GM10847 (cell line): ENCODE data around the gene ATF7IP2.

Source experiments
- POLR2A ChIP-seq: IDR thresholded peaks from 2 replicates; pipeline ENCODE4 v1.6.1; 2011; ENCODE audit not compliant: insufficient read length; ENCODE audit errors: extremely low read depth

The ATF7IP2 gene

DNA sequence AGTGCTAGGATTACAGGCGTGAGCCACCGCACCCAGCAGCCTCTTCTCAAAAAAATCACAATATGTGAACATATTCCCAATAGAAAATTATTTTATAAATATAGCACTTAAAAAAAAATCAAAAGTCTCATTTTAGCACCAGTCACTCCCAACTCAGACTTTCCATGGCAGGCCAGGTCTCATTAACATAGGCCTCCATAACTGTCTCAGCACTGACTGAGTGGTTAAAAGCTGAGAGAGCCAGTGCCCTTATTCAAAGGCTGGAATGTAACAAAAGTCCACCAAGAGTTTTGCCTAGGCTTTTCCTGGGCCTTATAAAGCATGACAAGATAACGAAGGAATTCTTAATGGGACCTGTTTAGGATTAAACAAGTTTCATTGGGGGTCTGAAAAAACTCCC is 114.7 kb downstream of the ATF7IP2 start:
- no peak for TF ChIP-seq POLR2A

DNA sequence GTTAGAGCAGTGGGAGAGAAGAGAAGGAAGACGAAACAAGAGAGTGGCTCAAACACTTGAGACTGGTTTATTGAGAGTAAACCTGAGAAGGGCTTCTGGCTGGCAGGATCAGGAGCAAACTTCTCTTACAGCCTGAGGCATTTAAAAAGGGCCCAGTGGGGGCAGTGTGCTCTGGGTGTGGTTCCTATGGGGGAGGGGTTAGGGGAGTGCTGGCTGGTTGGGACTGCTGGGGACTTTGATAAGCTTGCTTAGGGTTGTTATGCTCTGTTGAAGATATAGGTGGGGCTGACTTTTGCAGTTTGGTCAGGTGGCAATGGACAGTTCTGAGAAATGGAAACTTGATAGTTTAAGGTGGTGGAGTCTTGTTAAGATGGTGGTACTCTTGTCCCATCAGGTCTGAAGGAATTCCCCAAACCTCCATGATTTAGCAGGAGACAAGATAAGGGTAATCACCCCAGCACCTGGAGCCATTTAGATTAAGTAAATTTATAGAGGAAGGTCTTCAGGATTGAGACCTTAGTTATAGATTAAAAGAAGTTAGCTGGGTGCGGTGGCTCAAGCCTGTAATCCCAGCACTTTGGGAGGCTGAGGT is 115.3 kb downstream of the ATF7IP2 start:
- no peak for TF ChIP-seq POLR2A

DNA sequence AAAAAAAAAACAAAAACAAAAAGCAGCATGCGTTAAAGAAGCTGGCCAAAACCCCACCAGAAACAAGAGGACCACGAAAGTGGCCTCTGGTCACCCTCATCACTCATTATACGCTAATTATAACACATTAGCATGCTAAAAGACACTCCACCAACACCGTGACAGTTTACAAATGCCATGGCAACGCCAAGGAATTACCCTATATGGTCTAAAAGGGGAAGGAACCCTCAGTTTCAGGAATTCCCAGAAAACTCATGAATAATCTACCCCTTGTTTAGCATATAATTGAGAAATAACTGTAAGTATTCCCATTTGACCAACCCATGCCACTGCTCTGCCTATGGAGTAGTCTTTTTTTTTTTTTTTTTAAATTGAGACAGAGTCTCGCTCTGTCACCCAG is 116.9 kb downstream of the ATF7IP2 start:
- no peak for TF ChIP-seq POLR2A

DNA sequence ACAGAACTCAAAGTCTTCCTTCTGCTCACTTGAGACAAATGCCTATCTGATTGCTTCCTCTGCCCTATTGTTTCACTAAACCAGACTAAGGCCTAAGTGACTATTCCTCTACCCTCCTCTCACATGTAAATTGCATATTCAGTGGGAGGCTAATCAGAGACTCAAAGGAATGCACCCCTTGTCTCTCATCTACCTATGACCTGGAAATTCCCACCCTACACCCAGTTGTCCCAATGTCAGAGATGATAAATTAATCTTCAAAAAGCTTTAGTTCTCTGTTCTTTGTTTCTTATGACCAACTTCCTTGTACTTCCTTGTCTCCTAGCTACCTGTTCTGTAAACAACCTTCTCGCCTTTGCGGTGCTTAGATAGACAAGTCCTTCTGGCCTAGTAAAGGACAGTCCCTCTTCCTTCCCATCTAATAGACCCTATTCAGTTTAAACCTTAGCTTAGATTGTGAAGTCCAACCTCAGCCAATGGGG is 118.6 kb downstream of the ATF7IP2 start:
- TF ChIP-seq POLR2A = no peak

DNA sequence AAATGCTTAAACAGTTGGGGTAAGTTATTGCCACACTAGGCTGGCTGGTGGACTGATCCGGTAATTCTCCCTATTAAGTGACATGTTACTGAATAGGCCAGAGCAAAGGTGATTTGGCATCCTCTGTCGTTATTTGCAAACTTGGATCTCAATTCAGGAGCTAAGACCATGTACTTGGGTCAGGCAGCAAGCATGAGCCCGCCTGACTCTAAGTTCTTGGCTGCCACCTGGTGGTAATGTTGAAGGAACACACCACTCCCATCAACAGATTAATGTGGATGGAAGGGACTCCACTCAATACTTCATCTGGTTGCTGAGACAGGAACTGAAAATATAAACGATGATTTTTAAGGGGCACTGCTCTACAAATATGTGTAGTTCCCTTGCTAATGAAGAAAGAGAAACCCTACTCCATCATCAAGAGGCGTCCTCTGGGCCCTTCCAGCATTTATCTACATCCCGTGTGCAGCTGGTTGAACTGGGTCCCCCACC is 123.7 kb downstream of the ATF7IP2 start:
- no peak for TF ChIP-seq POLR2A

DNA sequence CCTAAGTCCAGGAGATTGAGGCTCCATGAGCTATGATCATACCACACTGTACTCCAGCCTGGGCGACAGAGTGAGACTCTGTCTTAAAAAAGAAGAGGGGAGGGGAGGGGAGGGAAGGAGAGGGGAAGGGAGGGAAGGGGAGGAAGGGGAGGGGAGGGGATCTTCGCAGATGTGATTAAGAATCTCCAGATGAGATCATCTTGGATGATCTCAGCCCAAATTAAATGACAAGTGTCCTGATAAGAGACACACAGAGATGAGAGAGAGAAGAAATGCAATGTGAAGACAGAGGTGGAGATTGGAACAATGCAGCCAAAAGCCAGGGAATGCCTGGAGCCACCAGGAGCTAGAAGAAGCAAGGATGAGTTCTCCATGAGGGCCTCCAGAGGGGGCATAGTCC is 124.4 kb downstream of the ATF7IP2 start:
- no peak for TF ChIP-seq POLR2A

DNA sequence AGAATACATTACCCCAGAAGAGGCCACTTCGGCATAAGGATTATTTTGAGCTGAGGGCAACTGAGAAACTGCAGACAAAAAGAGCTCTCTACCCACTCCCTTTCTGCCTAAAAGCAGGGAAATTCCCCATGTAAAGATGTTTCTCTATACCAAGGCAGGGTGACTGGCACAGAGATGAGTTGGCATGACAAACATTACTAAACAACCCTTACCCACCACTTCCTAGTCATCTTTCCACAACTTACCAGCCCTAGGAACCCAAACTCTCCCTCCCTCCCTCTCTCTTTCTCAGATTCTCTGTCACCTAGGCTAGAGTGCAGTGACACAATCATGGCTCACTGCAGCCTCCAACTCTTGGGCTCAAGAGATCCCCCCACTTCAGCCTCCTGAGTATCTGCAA is 126.0 kb downstream of the ATF7IP2 start:
- TF ChIP-seq POLR2A = no peak

DNA sequence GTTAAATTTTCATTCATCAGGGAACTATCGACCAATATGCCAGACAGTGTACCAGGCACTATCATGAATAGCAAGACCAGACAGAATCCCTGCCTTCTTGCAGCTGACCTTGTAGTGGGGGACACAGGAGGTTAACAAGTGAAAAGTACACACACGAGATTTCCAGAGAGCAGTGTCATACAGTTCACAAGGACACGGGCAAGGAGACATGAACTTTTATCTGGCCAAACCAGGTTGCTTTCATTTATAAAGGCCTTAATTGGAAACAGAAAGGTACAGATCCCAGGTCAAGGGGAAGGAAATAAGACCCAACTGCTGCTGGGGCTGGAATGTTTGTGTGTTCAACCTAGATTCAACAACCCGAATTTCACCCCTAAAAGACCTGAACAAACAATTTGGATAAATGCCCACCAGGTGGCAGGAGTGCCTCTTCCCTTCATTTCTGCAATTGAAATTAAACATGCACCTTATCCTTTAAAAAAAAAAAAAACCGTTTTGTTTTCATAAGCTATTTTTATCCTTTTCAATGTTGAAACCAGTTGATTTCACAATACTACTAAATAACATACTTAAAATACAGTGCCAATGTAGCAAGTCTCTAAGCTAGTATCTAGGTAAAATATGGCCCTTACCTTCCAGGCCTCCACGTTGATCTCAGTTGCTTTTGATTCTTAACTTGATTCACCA is 128.7 kb downstream of the ATF7IP2 start:
- no peak for TF ChIP-seq POLR2A

DNA sequence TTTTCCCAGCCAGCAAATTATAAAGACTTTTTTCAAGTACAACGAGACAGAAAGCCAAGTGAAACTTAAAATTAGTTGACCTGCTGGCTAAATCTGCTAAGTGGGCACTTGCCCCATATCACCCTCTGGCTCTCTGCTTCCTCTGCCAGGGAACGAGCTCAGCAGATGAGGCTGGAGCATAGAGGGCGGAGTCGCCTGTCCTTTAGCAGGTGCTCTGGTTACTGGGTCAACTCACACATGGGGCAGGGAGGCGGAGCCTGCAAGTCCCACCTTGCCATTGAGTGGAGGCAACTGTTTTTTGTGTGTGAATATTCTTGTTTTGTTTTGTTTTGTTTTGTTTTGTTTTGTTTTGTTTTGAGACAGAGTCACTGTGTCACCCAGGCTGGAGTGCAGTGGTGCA is 132.0 kb downstream of the ATF7IP2 start:
- no peak for TF ChIP-seq POLR2A

DNA sequence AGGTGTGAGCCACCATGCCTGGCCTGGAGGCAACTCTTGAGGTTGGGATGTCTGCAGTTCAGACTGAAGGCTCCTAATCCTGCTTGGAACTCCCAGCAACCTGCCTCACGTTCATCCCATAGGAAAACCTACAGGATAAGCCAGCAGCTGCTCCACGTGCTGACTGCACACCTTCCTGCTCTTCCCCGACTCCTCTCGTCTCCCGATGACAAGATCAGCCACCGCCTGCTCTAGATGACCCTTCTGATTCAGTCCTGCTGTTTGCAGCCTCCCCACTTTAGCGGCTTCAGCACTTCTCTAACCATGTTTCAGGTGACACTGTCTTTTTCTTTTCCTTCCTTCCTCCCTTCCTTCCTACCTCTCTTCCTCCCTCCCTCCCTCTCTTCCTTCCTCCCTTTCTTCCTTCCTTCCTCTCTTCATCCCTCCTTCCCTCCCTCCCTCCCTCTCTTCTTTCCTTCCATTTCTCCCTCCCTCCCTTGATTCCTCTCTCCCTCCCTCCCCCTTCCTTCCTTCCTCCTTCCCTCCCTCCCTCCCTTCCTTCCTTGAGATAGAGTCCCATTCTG is 132.7 kb downstream of the ATF7IP2 start:
- TF ChIP-seq POLR2A = no peak

DNA sequence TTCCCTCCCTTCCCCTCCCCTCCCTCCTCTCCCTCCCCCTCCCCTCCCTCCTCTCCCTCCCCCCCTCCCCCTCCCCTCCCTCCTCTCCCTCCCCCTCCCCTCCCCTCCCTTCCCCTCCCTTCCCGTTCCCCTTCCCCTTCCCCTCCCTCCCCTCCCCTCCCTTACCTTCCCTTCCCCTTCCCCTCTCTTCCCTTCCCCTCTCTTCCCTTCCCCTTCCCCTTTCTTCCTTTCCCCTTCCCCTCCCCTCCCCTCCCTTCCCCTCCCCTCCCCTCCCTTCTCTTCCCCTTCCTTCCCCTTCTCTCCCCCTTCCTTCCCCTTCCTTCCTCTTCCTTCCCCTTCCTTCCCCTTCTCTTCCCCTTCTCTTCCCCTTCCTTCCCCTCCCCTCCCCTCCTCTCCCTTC is 133.4 kb downstream of the ATF7IP2 start:
- TF ChIP-seq POLR2A = no peak

DNA sequence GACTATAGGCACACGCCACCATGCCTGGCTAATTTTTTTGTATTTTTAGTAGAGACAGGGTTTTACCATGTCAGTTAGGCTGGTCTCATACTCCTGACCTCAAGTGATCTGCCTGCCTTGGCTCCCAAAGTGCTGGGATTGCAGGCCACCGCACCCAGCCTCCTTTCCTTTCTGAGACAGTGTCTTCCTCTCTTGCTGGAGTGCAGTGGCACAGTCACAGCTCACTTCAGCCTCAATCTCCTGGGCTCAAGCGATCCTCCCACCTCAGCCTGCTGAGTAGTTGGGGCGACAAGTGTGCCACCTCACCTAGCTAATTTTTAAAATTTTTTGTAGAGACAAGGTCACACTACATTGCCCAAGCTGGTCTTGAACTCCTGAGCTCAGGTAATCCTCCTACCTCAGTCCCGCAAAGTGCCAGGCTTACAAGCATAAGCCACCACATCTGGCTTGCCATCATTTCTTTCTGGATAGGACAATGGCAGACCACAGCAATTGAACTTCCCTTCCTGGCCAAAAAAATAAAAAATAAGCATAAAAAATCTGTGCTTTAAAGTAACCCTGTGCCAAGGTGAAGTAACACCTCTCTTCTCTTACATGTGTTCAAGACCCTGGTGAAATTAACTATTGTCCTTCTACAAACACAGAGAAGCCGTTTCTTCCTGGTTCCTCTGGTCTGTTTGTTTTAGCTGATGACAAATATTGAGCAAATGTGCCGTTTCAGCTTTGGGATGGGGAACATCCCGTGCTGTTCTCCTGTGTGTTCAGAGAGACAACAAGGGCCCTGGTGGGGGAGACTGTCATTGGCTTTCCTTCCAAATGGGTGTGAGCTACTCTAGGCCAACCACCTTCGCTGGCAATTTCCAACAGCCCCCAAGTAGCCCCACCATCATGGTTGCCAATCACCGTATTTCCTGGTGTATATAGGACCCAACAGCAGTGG is 134.3 kb downstream of the ATF7IP2 start:
- TF ChIP-seq POLR2A = no peak

DNA sequence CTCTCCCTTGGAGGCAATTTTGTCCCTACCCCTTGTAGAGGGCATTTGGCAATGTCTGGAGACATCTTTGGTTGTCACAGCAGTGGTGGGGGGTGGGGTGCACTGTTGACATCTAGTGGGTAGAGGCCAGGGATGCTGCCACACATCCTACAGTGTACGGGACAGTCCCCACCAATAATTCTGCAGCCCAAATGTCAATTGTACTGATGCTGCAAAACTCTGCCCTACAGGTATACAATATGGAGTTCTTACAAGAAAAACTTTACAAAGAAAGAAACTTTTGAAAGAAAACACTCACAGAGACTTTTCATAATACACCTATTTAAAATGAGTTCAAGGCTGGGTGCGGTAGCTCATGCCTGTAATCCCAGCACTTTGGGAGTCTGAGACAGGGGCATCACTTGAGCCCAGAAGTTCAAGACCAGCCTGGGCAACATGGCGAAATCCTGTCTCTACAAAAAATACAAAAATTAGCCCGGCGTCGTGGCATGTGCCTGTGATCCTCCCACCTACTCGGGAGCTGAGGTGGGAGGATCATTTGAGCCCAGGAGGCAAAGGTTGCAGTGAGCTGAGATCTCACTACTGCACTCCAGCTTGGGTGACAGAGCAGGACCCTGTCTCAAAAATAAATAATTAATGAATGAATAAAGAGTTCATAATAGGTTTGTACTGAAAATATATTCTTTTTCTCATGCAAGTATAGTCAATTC is 135.2 kb downstream of the ATF7IP2 start:
- TF ChIP-seq POLR2A = no peak

DNA sequence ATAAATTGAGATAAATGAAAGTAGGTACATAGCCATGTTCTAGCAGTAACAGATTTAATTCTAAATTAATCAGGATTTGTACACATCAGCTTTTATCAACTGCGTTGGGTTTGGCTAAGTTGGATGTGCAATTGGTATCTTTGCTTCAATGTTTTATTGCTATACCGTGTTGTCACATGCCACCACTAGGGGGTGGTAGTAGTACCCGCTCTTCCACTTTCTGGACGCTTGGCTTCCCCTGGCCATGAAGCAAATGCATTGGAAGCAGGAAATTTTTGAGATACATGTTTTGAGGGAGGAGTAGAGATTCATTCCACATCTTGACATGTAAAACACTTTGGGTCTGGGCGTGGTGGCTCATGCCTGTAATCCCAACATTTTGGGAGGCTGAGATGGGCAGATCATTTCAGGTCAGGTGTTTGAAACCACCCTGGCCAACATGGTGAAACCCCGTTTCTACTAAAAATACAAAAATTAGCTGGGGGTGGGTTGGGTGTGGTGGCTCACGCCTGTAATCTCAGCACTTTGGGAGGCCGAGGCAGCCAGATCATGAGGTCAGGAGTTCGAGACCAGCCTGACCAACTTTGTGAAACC is 135.9 kb downstream of the ATF7IP2 start:
- TF ChIP-seq POLR2A = no peak

DNA sequence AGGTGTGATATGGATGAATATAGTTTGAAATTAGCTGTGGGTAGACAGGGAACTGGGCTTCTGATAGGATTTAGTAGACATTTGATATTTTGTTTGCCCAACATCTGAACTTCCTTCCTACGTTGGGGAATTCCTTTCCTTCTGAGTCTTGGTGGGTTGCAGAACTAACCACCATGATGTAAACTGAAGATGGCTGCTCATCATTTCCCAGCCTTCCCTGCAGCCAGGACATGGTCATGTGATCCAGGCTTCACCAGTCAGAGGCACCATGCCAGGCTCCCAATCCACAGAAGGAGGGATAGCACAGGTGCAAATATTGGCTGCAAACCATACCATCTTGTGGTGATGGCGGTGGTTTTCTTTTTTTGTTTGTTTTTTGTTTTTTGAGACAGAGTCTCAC is 137.1 kb downstream of the ATF7IP2 start:
- TF ChIP-seq POLR2A = no peak
